Prostate gland (tissue), 2 donors: ENCODE results near the gene CCNL2.

ENCODE experiments used
- POLR2AphosphoS5 ChIP-seq: sonication (generic); formaldehyde crosslinking; IDR thresholded peaks from one replicate; pipeline ENCODE4 v1.6.1; 2017; ENCODE audit warnings: antibody characterized with exemption
- TF ChIP-seq, protein P1 (sequence below), 4 experiments: fragments of 200-600 bp in 2 of 4; fragments of 450-650 bp in 2 of 4; sonication (generic) in 2 of 4; IDR thresholded peaks; 1 replicate in 3 of 4; 2 replicates in 1 of 4; pipeline ENCODE4 v1.5.1; 2016 to 2019; ENCODE audit warnings: antibody characterized with exemption in 4 of 4, mild to moderate bottlenecking in 2 of 4, moderate library complexity in 2 of 4

DNA sequence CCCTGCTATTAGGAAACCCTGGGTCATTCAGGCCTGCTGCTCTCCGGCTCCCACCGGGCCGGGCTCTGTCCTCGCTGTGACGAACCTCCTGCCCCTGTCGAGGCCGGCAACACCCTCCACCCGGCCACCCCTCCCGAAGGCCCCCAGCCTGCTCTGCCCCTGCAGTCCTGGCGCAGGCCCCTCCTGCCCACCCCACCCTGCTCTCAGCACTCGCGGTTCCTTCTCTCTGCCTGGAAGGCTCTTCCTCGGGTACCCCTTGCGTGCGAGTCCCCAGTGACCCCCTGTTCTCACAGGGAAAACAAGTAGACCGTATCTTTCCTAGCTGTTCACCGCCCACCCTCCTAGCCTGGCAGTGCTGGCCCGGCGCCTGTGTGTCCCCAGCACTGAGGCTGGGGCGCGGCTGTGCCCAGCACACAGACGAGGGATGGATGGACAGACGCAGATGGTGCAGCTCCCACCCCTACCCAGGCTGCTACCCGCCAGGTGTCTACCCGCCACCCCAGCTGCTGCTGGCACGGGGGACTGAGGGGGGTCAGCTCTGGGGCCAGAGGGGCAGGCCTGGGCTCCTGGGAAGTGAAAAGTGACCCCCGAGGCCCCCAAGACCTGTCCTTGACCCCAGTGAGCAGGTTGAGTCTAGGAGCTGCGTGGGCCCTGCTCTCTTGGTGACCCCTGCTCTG, 33.3 kb upstream of the CCNL2 start:
- TF ChIP-seq, protein P1, sequence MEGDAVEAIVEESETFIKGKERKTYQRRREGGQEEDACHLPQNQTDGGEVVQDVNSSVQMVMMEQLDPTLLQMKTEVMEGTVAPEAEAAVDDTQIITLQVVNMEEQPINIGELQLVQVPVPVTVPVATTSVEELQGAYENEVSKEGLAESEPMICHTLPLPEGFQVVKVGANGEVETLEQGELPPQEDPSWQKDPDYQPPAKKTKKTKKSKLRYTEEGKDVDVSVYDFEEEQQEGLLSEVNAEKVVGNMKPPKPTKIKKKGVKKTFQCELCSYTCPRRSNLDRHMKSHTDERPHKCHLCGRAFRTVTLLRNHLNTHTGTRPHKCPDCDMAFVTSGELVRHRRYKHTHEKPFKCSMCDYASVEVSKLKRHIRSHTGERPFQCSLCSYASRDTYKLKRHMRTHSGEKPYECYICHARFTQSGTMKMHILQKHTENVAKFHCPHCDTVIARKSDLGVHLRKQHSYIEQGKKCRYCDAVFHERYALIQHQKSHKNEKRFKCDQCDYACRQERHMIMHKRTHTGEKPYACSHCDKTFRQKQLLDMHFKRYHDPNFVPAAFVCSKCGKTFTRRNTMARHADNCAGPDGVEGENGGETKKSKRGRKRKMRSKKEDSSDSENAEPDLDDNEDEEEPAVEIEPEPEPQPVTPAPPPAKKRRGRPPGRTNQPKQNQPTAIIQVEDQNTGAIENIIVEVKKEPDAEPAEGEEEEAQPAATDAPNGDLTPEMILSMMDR (IDR thresholded peaks at IDR 0.05) = no peak
- TF ChIP-seq POLR2AphosphoS5 = no peak
